HG03039 (cell line): ENCODE data around the gene SNAP29.
A peak's percentile ranks its signal among the peaks of the same experiment; 100 is the strongest.
"Not testable (repeated sequence)": the region's sequence is repeated elsewhere in the genome, so short reads cannot be mapped to it uniquely, and the experiment has no call there.

Experiments
- ATAC-seq: cut with Tn5 transposase; IDR thresholded peaks from one replicate; pipeline ENCODE4 v1.9.1; 2021; ENCODE audit warnings: mild to moderate bottlenecking, moderate library complexity; ENCODE audit not compliant: unreplicated experiment

Gene SNAP29

DNA sequence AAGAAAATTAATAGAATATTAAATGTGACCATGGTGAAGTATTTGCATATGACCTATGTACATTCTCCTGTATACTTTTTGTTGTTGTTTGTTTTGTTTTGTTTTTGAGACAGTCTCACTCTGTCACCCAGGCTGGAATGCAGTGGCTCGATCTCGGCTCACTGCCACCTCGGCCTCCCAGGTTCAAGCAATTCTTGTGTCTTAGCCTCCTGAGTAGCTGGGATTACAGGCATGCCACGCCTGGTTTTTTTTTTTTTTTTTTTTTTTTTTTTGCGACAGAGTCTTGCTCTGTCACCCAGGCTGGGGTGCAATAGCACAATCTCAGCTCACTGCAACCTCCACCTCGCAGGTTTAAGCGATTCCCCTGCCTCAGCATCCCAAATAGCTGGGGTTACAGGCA, 38.9 kb downstream of the SNAP29 start:
- ATAC-seq: not testable (repeated sequence)

DNA sequence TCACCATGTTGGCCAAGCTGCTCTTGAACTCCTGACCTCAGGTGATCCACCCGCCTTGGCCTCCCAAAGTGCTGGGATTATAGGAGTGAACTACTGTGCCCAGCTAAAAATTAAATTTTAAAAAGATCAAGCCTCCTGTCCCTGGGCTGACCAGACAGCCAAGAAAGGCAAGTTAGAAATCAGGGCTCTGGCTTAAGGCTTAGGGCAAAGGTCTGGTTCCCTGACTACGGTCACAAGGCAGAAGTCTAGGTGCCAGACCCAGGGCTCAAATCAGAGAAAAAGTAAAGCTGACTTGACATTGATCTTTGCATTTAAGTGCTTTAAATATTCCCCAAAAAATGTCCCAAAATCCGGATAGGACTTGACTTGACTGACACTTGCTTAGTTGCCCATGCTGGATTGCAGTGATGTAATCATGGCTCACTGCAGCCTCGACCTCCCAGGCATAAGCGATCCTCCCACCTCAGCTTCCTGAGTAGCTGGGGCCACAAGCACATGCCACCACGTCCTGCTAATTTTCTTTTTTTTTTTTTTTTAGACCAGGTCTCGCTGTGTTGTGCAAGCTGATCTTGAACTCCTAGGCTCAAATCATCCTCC, 41.1 kb downstream of the SNAP29 start:
- ATAC-seq: no peak

DNA sequence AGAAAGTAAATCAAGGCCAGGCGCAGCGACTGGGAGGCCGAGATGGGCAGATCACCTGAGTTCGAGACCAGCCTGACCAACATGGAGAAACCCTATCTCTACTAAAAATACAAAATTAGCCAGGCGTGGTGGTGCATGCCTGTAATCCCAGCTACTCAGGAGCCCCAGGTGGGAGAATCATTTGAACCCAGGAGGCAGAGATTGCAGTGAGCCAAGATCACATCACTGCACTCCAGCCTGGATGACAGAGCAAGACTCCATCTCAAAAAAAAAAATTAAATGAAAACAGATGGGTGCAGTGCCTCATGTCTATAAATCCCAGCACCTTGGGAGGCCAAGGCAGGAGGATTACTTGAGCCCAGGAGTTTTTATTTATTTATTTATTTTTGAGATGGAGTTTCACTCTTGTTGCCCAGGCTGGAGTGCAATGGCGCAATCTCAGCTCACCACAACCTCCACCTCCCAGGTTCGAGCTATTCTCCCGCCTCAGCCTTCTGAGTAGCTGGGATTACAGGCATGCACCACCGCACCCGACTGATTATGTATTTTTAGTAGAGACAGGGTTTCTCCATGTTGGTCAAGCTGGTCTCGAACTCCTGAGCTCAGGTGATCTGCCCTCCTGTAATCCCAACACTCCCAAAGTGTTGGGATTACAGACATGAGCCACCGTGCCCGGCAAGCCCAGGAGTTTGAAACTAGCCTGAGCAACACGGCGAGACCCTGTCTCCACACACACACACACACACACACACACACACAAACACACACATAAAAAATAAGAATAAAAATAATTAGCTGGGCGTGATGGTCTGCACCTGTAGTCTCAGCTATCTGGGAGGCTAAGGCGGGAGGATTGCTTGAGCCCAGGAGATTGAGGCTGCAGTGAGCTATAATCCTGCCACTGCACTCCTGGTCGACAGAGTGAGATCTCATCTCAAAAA, 42.6 kb downstream of the SNAP29 start:
- not testable (repeated sequence) for ATAC-seq

DNA sequence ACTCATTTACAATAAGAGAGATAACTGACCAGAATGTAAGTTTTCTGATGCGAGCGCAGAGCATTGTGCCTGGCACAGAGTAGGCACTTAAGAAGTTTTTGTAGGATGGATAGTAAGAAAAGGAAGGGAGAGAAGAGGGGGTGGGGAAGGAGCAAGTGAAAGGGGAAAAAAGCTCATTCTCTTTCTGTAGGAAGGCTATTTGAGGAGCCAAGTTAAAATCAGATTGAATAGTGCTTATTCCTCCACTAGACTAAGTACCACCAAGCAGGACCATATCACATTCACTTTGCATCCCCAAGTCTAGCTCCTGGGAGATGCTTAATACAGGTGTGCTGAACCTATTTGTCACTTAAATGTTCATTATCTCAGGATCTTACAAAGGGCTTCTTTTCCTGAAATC, 44.3 kb downstream of the SNAP29 start:
- ATAC-seq: no peak

DNA sequence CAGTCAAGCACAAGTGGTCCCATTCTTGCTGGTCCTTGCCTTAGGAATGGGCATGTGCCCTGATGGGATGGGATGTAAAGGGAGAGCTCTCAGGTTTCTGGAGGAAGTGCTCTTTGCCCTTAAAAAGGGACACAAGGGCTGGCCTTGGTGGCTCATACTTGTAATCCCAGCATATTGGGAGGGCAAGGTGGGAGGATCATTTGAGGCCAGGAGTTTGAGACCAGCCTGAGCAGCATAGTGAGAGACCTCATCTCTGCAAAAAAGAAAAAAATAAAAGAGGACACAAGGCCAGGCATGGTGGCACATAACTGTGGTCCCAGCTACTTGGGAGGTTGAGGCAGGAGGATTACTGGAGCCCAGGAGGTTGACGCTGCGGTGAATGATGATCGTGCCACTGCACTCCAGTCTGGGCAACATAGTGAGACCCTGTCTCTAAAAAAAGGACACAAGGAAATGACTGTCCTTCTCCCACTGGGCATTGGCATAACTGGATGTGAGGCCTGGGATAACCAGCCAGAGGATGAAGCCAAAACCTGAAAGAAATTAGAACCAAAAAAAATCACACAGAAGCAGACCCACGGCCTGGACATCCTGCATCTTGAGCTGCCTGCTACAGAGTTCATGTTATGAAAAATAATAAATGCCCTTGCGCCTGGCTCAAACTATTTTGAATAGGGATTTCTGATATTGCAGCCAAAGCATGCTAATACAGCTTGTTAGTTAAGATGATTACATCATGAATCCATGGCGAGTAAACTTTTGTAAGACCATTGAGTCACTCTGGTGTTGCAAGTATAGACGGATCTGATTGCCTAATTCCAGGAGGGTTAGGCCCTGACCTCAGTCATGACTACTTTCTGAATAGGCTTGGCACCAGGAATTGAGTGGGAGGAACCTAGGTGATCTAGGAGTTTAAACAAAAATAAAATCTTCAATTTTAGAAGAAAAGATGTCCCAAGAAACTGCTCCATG, 45.5 kb downstream of the SNAP29 start:
- ATAC-seq: no peak

DNA sequence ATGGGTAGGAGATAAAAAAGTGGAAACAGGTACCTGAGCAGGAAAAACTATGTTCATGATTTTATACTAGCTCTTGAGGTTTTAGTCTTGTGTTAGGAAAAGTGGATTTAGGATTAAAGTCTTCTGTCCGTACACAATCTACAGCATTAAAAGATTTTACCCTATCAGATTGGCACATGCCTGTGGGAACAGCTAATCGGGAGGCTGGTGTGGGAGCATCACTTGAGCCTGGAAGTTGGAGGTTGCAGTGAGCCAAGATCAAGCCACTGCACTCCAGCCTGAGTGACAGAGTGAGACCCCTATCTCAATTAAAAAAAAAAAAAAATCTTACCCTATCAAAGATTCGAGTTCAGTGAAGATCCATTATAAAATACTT, 46.2 kb downstream of the SNAP29 start:
- no peak for ATAC-seq

DNA sequence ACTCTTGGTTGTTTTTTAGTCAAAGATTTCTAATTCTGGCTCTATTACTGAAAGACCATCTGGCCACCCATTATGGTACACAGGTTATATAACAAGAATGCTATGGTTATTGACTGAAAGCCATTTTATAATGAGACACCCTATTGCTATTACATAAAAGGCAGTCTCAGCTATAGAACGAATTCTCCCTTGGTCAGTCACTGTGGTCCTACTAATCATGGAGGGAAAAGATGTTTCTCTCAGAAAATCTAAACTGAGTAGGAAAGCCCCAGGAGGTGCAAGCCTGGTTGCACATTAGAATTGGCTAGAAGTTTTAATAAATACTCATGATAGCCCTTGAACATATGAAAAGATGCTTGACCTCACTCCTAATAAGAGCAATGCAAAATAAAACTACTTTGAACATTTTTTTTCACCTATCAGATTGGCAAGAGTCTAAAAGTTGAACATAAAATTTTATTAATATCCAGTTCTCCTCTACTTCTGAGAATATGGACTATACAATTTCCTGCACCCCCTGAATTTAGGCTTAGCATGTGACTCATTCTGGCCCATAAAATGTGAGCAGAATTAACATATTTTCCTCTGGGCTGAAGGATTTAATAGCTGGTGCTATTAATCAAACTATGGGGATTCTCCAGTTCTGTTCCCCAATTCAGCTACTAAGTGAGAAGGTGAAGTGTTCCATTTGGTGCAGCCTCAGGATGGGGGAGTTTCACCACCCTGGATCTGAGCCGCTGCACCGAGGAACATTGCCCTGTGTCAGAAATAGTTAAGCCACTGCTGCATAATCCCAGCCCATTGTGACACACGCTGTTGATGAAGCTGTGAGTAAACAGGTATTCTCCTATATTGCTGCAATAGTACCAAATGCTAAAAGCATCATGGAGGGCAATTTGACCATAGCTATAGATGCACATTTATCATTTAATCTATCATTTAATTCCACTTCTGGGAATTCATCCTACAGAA, 46.9 kb downstream of the SNAP29 start:
- no peak for ATAC-seq

DNA sequence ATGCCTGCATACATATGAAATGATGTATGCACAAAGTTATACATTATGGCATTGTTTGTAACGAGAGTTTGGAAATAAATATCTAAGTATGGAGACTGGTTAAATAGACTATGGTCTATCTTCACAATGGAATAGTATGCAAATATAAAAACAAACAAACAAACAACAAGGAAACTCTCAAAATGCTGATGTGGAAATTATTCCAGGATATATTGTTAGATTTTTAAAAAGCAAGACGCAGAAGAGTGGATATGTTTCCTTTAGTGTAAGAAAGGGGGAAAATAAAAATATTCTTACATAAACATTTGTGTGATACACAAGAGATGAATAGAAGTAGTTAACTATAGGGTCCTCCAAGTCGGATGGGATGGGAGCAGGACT, 47.6 kb downstream of the SNAP29 start:
- no peak for ATAC-seq

DNA sequence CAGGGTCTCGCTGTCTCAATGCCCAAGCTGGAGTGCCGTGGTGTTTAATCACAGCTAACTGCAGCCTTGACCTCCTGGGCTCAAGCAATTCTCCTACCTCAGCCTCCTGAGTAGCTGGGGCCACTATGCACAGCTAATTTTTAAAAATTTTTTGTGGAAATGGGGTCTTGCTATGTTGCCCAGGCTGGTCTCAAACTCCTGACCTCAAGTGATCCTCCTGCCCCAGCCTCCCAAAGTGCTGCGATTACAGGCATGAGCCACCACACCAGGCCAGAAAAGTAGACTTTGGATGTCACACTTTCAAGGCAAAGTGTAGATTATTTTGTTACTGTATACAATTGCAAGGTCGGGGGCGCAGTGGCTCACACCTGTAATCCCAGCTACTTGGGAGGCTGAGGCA, 49.9 kb downstream of the SNAP29 start:
- not testable (repeated sequence) for ATAC-seq

DNA sequence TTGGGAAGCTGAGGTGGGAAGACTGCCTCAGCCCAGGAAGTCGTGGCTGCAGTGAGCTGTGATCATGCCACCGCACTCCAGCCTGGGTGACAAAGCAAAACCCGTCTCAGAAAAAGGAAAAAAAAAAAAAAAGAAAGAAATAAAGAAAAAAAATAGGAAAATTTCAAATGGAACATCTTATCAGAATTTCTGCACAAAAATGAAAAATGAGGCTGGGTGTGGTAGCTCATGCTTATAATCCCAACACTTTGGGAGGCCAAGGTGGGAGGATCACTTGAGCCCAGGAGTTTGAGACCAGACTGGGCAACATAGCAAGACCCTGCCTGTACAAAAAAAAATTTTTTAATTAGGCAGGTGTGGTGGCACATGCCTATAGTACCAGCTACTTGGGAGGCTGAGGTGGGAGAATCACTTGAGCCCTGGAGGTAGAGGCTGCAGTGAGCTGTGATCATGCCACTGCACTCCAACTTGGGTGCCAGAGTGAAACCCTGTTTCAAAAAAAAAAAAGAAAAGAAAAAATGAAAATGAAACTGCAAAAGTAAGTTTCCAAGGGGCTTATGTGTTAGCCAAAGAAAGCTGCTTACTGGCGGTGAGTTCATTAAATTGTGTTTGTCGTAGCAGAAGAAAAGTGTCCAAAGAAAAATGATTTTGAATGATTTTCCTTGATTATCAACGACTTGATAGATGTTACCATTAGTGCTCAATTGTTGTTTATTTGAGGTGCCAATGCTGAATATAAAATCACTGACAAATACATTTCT, 50.9 kb downstream of the SNAP29 start:
- no peak for ATAC-seq

DNA sequence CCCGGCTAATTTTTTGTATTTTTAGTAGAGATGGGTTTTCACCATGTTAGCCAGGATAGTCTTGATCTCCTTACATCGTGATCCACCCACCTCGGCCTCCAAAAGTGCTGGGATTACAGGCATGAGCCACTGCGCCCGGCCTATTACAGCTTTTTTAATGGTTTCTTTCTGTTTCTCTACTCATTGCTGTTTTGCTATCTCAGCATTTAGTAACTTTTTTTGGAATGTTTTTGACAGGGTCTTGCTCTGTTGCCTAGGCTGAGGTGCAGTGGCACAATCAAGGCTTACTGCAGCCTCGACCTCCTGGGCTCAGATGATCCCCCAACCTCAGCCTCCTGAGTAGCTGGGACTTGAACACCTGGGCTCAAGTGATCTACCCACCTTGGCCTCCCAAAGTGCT, 53.7 kb downstream of the SNAP29 start:
- no peak for ATAC-seq

DNA sequence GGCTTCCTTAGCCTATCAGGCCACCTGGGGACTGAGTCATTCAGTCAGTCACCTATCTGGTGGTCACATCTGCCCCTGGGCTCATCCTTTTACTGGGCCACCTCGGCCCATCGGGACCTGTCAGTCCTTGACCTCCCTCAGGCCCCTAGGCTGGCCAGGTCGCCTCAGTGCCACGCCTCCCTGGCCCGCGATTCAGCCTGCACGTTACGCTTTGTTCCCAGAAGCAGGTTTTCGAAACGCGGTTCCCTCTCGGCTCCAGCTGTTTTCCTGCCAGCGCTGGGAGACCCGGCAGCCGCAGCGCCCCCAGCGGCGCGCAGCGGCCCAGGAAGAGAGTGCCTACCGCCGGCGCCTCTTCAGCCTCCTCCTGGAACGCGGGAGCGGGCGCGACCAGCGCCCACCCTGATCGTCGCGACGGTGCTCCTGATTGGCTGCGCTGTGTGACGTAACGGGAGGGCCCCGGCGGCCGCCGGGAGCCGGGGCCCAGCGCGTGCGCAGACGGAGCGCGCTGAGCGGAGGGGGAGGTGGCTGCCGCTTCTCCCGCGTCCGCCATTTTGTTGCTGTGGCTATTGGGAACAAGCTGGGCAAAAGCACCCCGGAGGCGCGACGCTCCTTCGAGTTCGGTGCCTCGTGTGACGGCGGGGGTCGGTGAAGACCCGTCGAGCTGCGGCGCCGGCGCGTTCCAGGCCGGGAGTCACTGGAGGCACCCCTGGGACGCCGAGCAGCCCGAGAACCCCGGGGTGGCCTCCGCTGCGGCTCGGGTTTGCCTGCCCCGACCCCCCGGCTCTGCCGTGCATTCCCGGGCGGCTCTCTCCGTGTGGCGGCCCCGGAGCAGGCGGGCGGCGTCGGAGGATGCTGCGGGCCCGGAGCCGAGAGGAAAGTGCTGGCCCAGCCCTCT, 58.4 kb downstream of the SNAP29 start, which contains the start of gene CRKL:
Gene CRKL, plus strand, starts transcription at position 492 of the 895 bp plus-strand sequence. CDS start 528 bp downstream, outside the sequence.
- ATAC-seq: peak; percentile 96

DNA sequence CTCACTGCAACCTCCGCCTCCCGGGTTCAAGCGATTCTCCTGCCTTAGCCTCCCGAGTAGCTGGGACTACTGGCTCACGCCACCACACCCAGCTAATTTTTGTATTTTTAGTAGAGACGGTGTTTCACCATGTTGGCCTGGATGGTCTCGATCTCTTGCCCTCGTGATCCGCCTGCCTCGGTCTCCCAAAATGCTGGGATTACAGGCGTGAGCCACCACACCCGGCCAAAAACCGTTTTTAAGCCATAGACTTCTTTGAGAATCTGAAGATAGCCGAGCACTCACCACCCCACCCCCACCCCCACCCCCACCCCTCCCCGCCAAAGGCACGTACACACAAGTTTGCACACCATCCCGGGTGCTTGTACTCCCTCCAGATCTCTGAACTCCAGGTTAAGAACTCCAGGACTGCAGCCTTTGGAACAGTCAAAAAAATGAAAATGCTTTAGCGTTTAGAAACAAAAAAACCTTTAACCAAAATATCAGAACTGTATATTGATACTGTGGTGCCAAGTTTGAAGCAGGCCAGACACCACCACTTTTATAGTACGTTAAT, 59.9 kb downstream of the SNAP29 start:
- ATAC-seq: no peak

DNA sequence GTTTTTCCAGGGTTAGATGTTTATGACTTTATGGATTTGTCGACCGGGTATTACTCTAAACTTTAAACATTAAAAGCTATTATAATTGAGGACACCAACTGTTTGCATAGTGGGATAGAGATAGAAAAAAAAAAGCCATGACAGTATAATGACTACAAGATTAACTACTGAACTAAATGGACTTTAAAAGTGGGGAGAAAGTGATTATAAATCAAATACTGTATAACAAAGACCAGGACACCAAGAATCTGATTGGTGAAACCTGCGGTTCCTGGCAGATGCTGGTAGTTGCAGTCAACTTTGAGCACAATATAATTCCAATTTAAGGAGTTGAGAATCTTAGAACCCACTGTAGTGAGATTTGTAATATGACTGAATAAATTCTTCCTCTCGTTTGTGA, 60.9 kb downstream of the SNAP29 start:
- ATAC-seq: no peak

DNA sequence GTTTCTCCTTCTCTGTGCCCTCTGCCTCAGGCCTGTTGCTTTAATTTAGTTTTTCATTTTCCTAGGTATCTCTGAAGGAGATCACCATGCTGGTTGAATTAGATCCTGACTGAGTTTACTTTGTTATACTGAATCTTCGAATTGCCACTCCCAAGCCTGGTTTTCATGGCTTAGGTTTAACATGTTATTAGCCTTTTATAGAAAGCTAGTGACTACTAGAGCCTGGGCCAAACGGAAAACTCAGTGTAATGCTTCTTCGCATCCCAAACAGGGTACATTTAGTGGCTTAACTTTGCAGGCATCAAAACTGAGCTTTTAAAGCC, 62.0 kb downstream of the SNAP29 start:
- no peak for ATAC-seq

DNA sequence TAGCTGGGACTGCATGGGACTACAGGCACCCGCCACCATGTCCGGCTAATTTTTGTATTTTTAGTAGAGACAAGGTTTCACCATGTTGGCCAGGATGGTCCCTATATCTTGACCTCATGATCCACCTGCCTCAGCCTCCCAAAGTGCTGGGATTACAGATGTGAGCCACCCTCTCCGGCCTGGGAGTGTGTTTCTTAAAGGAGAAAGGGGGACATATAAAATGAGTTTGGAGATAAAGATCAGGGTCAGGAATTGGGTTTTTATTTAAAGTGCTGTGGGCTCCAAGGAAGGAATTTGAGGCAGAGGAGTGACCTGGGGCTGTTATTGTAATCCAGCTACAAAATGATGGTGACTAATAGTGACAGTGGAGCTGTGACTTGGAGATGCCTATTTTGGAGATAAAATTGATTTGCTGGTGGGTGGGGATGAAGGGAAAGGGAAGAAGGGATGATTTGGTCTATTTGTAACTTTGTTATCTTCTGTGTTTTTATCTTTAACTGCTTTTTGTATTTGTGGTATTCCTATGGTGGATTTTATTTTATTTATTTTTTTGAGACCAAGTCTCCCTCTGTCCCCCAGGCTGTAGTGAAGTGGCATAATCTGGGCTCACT, 63.4 kb downstream of the SNAP29 start:
- ATAC-seq: no peak

DNA sequence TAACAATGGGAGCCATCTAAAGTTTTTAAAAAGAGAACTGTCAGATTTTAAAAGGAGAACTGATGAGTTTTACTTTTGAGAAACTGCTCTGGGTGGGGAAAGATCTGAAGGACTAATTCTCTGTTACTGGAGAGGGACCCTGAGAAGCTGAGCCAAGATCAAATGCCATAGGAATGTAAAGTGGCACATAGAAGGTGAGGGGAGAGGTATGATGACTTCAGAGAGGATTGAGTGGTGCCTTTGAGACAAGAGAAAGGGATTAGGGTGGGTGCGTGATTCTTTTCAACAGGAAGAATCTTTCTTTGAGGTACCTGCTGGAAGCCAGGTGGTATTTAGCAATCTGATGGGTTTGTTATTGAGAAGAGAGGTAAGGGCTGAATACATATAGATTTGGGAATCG, 67.4 kb downstream of the SNAP29 start:
- no peak for ATAC-seq
